Lower lobe of right lung (tissue), 2 donors: ENCODE results near the gene ANKK1. TPM values are rescaled to one million over a fixed set of nuclear protein-coding genes. Genes with fewer than 3 reads are reported as not detected.

Experiments
- ATAC-seq, 2 donors: fragments of 200-7000 bp; cut with Tn5 transposase; one replicate each; pipeline ENCODE4 v1.9.1; 2020 to 2022; ENCODE audit warnings: mild to moderate bottlenecking in 2 of 2, moderate library complexity in 2 of 2
- DNase-seq: peaks from one replicate; pipeline ENCODE4 v3.0.0-alpha.2; 2020
- H3K27ac ChIP-seq: fragments of 200-600 bp; one replicate; pipeline ENCODE4 v1.8.0; 2022
- H3K27me3 ChIP-seq: fragments of 200-600 bp; one replicate; pipeline ENCODE4 v1.8.0; 2022; ENCODE audit warnings: low read depth
- H3K36me3 ChIP-seq: fragments of 200-600 bp; one replicate; pipeline ENCODE4 v1.8.0; 2022; ENCODE audit warnings: mild to moderate bottlenecking
- H3K4me1 ChIP-seq: fragments of 200-600 bp; one replicate; pipeline ENCODE4 v1.8.0; 2022
- H3K4me3 ChIP-seq: fragments of 200-600 bp; one replicate; pipeline ENCODE4 v1.8.0; 2022; ENCODE audit warnings: mild to moderate bottlenecking
- H3K9me3 ChIP-seq: fragments of 200-600 bp; one replicate; pipeline ENCODE4 v1.8.0; 2022
- CTCF ChIP-seq: fragments of 200-600 bp; IDR thresholded peaks from one replicate; pipeline ENCODE4 v1.8.0; 2022; ENCODE audit warnings: antibody characterized with exemption, mild to moderate bottlenecking
- intact Hi-C: fragments of 100-400 bp; cut with DNase I; formaldehyde crosslinking; loops from one replicate; pipeline ENCODE4 v1.11.0; 2022
- total RNA-seq: library from RNA; stranded (reverse); fragmentation: NEBNext Ultra II Directional; extraction: Animal tissue kit (Norgen Biotek cat#: 25700); gene quantifications from one replicate; pipeline ENCODE4 v1.2.1, GENCODE V29; 2021
- donor health status: DM: no; HTN: yes; CAD: no; lungs with severe emphysema.

Gene ANKK1
- total RNA-seq, 1 donor from 2014 or later = 0.41 TPM

- ATAC-seq (no peak), DNase-seq (no peak)
- Histone ChIP-seq H3K27ac (no peak overlapping the region), H3K27me3 (peaks cover 24% of the 10 kb centered on the region), H3K4me1 (no peaks in the 10 kb centered on the region), H3K4me3 (no peak overlapping the region), H3K36me3 (no peaks in the 10 kb centered on the region), H3K9me3 (no peaks in the 10 kb centered on the region)
- intact Hi-C loops = no loop called here
- no peak for TF ChIP-seq CTCF
Observed at GRCh38 chr11:113386866-113387265, 713 bp upstream of the ANKK1 start.

- H3K9me3 ChIP-seq = no peaks in the 10 kb centered on the region
- TF ChIP-seq CTCF = no peak
- no peak for DNase-seq
- ATAC-seq = no peak
- no peak overlapping the region for H3K4me3 ChIP-seq
- peaks cover 24% of the 10 kb centered on the region for H3K27me3 ChIP-seq
- no peaks in the 10 kb centered on the region for H3K4me1 ChIP-seq
- intact Hi-C loops = no loop called here
- no peak overlapping the region for H3K27ac ChIP-seq
- no peaks in the 10 kb centered on the region for H3K36me3 ChIP-seq
Observed at GRCh38 chr11:113389272-113389671, 1.7 kb downstream of the ANKK1 start.

- peaks cover 19% of the 10 kb centered on the region for H3K27me3 ChIP-seq
Observed at GRCh38 chr11:113392236-113392921, 4.8 kb downstream of the ANKK1 start.

GRCh38 chr11:113393501-113393985, 6.0 kb downstream of the ANKK1 start:
- Histone ChIP-seq H3K9me3 (no peaks in the 10 kb centered on the region), H3K36me3 (no peaks in the 10 kb centered on the region), H3K4me1 (no peaks in the 10 kb centered on the region), H3K27me3 (peaks cover 7% of the 10 kb centered on the region), H3K4me3 (no peak overlapping the region), H3K27ac (no peak overlapping the region)
- no peak for ATAC-seq
- no peak for TF ChIP-seq CTCF
- intact Hi-C loops = no loop called here
- DNase-seq = no peak

More at GRCh38 chr11:113392236-113392921, 4.8 kb downstream of the ANKK1 start:
- DNase-seq = no peak
- no peaks in the 10 kb centered on the region for H3K36me3 ChIP-seq
- ATAC-seq = no peak
- no peak for TF ChIP-seq CTCF
- intact Hi-C loops = no loop called here
- no peak overlapping the region for H3K4me3 ChIP-seq
- H3K27ac ChIP-seq = no peak overlapping the region
- H3K4me1 ChIP-seq = no peaks in the 10 kb centered on the region
- H3K9me3 ChIP-seq = no peaks in the 10 kb centered on the region

GRCh38 chr11:113394919-113395318, 7.3 kb downstream of the ANKK1 start:
- DNase-seq = no peak
- H3K4me1 ChIP-seq = no peaks in the 10 kb centered on the region
- intact Hi-C loops = no loop called here

More at GRCh38 chr11:113394919-113395318, 7.3 kb downstream of the ANKK1 start:
- H3K9me3 ChIP-seq = no peaks in the 10 kb centered on the region
- peak in 1 of 2 donors; percentile 16 for ATAC-seq
- peaks cover 3% of the 10 kb centered on the region for H3K27me3 ChIP-seq
- H3K36me3 ChIP-seq = no peaks in the 10 kb centered on the region
- H3K27ac ChIP-seq = no peak overlapping the region
- no peak overlapping the region for H3K4me3 ChIP-seq
- no peak for TF ChIP-seq CTCF
